KMS-11 (cell line): ENCODE results near the gene FKBP3.
"Not testable (repeated sequence)": the region's sequence is repeated elsewhere in the genome, so short reads cannot be mapped to it uniquely, and the experiment has no call there.

Experiments
- H2AFZ ChIP-seq: fragments of 200-600 bp; sonication (generic); 2 replicates; pipeline ENCODE4 v1.6.1; 2016; ENCODE audit warnings: antibody characterized with exemption, mixed run types, low read depth
- H3K27ac ChIP-seq: fragments of 200-600 bp; sonication (generic); 2 replicates; pipeline ENCODE4 v1.6.1; 2016; ENCODE audit warnings: mild to moderate bottlenecking, mixed run types
- H3K27me3 ChIP-seq: fragments of 200-600 bp; sonication (generic); 2 replicates; pipeline ENCODE4 v1.6.1; 2017; ENCODE audit warnings: mild to moderate bottlenecking, low read depth, mixed run types, moderate library complexity; ENCODE audit not compliant: insufficient read depth
- H3K36me3 ChIP-seq: fragments of 200-600 bp; sonication (generic); 2 replicates; pipeline ENCODE4 v1.6.1; 2017; ENCODE audit warnings: mild to moderate bottlenecking, mixed run types; ENCODE audit not compliant: insufficient read depth
- H3K4me1 ChIP-seq: fragments of 200-600 bp; sonication (generic); 2 replicates; pipeline ENCODE4 v1.6.1; 2016; ENCODE audit warnings: mild to moderate bottlenecking, low read depth, mixed run types; ENCODE audit not compliant: poor library complexity, severe bottlenecking
- H3K4me2 ChIP-seq: fragments of 200-600 bp; sonication (generic); 2 replicates; pipeline ENCODE4 v1.7.0; 2016; ENCODE audit warnings: mild to moderate bottlenecking, mixed run types
- H3K4me3 ChIP-seq: fragments of 200-600 bp; sonication (generic); IDR thresholded peaks from 2 replicates; pipeline ENCODE4 v1.6.1; 2017; ENCODE audit warnings: low read depth, low read length, mixed read lengths; ENCODE audit not compliant: insufficient read depth
- H3K79me2 ChIP-seq: fragments of 200-600 bp; sonication (generic); 2 replicates; pipeline ENCODE4 v1.6.1; 2016; ENCODE audit warnings: low read depth, mixed run types; ENCODE audit not compliant: insufficient read depth
- H3K9ac ChIP-seq: fragments of 200-600 bp; sonication (generic); 2 replicates; pipeline ENCODE4 v1.6.1; 2016; ENCODE audit warnings: mild to moderate bottlenecking, mixed run types
- H4K20me1 ChIP-seq: fragments of 200-600 bp; sonication (generic); 2 replicates; pipeline ENCODE4 v1.6.1; 2016; ENCODE audit warnings: mild to moderate bottlenecking, mixed run types; ENCODE audit not compliant: insufficient read depth
- TF ChIP-seq, protein P1 (sequence below): fragments of 200-600 bp; sonication (generic); conservative IDR thresholded peaks from 2 replicates; pipeline ENCODE4 v1.6.1; 2017; ENCODE audit warnings: low read depth, mild to moderate bottlenecking, antibody characterized with exemption, low read length, moderate library complexity, mixed read lengths

FKBP3 gene

DNA sequence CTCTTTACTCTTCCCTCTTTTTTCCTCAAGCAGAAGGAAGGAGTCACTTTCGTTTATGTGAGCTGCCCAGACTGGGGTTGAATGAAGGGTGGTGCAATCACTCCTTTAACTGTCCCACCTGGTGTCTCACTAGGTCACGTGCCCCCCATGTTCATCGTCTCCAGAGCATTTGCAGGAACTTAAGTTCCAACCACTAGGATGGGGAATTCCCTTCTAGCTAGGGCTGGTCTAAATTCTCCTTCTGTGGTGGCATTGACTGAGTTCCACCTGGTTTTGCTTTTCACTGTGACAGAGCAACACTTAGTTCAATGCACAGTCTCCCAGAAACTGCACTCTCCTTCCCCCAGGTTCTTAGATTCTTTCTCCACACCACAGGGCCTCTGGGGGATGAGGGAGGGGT is 10.9 kb upstream of the FKBP3 start:
- Histone ChIP-seq H3K9ac (no peak overlapping the region), H3K4me2 (no peak overlapping the region), H3K79me2 (peaks cover 7% of the 10 kb centered on the region; the same call in 1 of the 2 replicates), H3K4me1 (no peaks in the 10 kb centered on the region), H2AFZ (no peak overlapping the region), H3K27me3 (no peaks in the 10 kb centered on the region), H3K4me3 (no peak overlapping the region), H4K20me1 (no peaks in the 10 kb centered on the region), H3K36me3 (no peaks in the 10 kb centered on the region), H3K27ac (no peak overlapping the region)
- TF ChIP-seq, protein P1, sequence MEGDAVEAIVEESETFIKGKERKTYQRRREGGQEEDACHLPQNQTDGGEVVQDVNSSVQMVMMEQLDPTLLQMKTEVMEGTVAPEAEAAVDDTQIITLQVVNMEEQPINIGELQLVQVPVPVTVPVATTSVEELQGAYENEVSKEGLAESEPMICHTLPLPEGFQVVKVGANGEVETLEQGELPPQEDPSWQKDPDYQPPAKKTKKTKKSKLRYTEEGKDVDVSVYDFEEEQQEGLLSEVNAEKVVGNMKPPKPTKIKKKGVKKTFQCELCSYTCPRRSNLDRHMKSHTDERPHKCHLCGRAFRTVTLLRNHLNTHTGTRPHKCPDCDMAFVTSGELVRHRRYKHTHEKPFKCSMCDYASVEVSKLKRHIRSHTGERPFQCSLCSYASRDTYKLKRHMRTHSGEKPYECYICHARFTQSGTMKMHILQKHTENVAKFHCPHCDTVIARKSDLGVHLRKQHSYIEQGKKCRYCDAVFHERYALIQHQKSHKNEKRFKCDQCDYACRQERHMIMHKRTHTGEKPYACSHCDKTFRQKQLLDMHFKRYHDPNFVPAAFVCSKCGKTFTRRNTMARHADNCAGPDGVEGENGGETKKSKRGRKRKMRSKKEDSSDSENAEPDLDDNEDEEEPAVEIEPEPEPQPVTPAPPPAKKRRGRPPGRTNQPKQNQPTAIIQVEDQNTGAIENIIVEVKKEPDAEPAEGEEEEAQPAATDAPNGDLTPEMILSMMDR, result no peak

DNA sequence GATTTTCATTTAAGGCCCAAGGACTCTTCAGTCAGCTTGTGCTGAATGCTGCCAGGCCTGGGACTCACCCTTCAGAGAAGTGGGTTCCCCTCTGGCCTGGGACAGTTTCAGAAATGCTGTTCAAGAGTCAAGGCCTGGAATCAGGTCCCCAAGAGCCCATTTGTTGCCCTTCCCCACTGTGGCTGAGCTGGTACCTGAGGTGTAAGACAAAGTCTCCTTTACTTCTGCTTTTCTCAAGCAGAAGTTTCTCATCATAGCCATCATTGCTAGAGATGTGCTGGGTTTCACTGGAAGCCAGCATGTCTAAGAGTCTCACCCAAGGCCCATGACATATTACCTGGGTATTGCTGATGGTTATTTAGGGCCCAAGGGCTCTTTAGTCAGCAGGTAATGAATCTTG is 10.4 kb upstream of the FKBP3 start:
- Histone ChIP-seq H2AFZ (no peak overlapping the region), H3K27ac (no peak overlapping the region), H3K27me3 (no peaks in the 10 kb centered on the region), H3K79me2 (peaks cover 10% of the 10 kb centered on the region; the same call in 1 of the 2 replicates), H3K4me3 (no peak overlapping the region), H3K9ac (no peak overlapping the region), H3K4me2 (no peak overlapping the region), H4K20me1 (no peaks in the 10 kb centered on the region), H3K4me1 (no peaks in the 10 kb centered on the region), H3K36me3 (no peaks in the 10 kb centered on the region)
- TF ChIP-seq, protein P1, result no peak

DNA sequence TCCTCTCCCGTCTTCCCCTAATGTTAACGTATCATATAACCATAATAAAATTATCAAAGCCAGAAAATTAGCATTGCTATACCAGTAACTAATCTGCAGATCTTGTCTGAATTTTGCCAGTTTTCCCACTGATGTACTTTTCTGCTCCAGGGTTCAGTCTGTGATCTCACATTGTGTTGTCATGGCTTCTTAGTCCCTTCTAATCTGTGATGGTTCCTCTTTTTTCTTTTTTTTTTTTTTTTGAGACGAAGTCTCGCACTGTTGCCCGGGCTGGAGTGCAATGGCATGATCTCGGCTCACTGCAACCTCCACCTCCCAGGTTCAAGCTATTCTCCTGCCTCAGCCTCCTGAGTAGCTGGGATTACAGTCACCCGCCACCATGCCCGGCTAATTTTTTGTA is 7.8 kb upstream of the FKBP3 start:
- H3K4me2 ChIP-seq, H3K9ac ChIP-seq, H4K20me1 ChIP-seq, H3K4me3 ChIP-seq, H3K36me3 ChIP-seq, H3K27me3 ChIP-seq, H3K27ac ChIP-seq, H2AFZ ChIP-seq: not testable (repeated sequence)
- Histone ChIP-seq H3K4me1 (peaks cover 21% of the 10 kb centered on the region), H3K79me2 (peaks cover 36% of the 10 kb centered on the region)

DNA sequence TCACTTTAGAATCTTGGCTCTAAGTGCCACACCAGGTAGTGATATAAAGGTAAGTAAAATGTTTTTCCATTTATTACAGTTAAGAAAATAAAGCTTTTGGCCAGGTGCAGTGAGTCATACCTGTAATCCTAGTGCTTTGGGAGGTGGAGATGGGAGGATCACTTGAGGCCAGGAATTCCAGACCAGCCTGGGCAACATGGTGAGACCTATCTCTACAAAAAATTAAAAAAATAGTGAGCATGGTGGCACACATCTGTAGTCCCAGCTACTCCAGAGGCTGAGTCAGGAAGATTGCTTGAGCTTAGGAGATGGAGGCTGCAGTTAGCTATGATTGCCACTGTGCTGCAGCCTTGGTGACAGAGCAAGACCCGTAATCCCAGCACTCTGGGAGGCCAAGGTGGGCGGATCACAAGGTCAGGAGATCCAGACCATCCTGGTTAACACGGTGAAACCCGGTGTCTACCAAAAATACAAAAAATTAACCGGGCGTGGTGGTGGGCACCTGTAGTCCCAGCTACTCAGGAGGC is 6.4 kb upstream of the FKBP3 start:
- TF ChIP-seq, protein P1, result no peak
- H3K27me3 ChIP-seq, result no peaks in the 10 kb centered on the region
- no peak overlapping the region for H3K9ac ChIP-seq
- no peak overlapping the region for H3K4me3 ChIP-seq
- H4K20me1 ChIP-seq, result no peaks in the 10 kb centered on the region
- H3K27ac ChIP-seq, result no peak overlapping the region
- H2AFZ ChIP-seq, result no peak overlapping the region
- H3K36me3 ChIP-seq, result no peaks in the 10 kb centered on the region
- peaks cover 21% of the 10 kb centered on the region for H3K4me1 ChIP-seq
- H3K79me2 ChIP-seq, result peaks cover 49% of the 10 kb centered on the region
- H3K4me2 ChIP-seq, result no peak overlapping the region

DNA sequence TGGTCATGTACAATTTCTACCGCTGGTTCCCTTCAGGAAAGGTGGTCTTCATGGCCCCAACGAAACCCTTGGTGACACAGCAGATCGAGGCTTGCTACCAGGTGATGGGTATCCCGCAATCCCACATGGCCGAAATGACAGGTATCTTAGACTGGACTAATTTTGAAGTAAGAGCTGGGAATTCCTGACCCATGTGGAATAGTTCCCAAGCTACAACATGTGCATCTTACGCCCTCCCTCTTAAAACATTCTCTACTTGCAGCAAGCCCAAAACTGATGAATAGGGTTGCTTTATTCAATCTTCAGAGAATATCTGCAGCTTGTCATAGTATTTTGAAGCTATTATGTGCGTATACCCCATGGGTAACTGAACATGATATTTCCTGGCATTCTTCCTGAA is 2.1 kb upstream of the FKBP3 start:
- H3K4me2 ChIP-seq, result peak overlapping the region; percentile 88
- H3K9ac ChIP-seq, result peak overlapping the region; percentile 81; the same call in 1 of the 2 replicates
- H3K27me3 ChIP-seq, result no peaks in the 10 kb centered on the region
- no peak overlapping the region for H3K4me3 ChIP-seq
- H3K79me2 ChIP-seq, result peaks cover 65% of the 10 kb centered on the region
- TF ChIP-seq, protein P1, result no peak
- no peaks in the 10 kb centered on the region for H3K36me3 ChIP-seq
- H4K20me1 ChIP-seq, result no peaks in the 10 kb centered on the region
- peaks cover 25% of the 10 kb centered on the region for H3K4me1 ChIP-seq
- H2AFZ ChIP-seq, result peak overlapping the region; percentile 54; the same call in 1 of the 2 replicates
- H3K27ac ChIP-seq, result peak overlapping the region; percentile 61; the same call in 1 of the 2 replicates
